ENCODE measurements around the gene SLC49A3. TPM values are rescaled to one million over a fixed set of nuclear protein-coding genes. Genes with fewer than 3 reads are reported as not detected.

The SLC49A3 gene
- total RNA-seq, 1 donor, result 3.9 TPM

DNA sequence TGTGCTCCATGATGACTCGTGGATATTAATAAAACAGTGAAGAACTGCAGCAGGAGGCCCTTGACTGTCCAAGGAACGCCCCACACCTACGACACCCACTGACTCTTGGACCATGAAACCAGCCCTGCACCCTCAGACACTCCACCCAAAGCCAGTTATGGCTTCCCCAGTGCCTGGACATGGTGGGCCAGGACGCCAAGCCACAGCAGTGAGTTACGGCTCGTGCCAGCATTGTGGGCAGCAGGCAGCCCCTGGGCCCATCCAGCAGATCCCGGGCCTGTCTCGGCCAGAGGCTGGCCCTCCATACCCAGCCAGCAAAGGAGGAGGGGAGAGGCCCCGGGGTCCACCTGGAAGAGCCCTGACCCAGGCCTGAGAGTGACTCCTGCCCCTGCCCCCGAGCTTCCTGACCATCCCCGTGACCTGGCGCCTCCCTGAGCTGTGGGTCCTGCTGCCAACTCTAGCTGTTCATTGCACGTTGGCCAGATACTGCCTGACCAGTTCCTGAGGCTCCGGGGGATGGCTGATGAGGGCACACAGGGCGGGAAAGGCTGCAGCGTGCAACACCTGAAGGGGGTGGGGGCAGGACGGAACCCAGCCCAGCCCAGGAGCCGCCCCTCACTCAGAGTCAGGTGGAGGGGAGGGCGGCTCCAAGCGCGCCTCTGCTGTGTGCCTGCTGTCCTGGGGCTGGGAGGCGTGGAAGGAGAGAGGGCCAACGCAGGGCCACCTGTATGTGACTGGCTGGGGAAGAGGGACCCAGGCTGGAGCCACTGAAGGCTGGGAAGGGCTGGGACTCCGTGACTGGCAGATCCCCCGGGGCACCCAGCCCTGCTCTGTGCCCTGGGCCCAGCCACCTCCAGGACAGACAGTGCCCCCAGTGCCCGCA, 739 bp downstream of the SLC49A3 start:
- TF ChIP-seq, protein P1, sequence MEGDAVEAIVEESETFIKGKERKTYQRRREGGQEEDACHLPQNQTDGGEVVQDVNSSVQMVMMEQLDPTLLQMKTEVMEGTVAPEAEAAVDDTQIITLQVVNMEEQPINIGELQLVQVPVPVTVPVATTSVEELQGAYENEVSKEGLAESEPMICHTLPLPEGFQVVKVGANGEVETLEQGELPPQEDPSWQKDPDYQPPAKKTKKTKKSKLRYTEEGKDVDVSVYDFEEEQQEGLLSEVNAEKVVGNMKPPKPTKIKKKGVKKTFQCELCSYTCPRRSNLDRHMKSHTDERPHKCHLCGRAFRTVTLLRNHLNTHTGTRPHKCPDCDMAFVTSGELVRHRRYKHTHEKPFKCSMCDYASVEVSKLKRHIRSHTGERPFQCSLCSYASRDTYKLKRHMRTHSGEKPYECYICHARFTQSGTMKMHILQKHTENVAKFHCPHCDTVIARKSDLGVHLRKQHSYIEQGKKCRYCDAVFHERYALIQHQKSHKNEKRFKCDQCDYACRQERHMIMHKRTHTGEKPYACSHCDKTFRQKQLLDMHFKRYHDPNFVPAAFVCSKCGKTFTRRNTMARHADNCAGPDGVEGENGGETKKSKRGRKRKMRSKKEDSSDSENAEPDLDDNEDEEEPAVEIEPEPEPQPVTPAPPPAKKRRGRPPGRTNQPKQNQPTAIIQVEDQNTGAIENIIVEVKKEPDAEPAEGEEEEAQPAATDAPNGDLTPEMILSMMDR (IDR thresholded peaks at IDR 0.05; ENCODE audit: insufficient read depth, low read depth, low read length), result no peak
- H3K4me3 ChIP-seq (ENCODE audit: low read depth, low read length), result peak overlapping the region; percentile 46
- DNase-seq (ENCODE audit: low read depth), result no peak

DNA sequence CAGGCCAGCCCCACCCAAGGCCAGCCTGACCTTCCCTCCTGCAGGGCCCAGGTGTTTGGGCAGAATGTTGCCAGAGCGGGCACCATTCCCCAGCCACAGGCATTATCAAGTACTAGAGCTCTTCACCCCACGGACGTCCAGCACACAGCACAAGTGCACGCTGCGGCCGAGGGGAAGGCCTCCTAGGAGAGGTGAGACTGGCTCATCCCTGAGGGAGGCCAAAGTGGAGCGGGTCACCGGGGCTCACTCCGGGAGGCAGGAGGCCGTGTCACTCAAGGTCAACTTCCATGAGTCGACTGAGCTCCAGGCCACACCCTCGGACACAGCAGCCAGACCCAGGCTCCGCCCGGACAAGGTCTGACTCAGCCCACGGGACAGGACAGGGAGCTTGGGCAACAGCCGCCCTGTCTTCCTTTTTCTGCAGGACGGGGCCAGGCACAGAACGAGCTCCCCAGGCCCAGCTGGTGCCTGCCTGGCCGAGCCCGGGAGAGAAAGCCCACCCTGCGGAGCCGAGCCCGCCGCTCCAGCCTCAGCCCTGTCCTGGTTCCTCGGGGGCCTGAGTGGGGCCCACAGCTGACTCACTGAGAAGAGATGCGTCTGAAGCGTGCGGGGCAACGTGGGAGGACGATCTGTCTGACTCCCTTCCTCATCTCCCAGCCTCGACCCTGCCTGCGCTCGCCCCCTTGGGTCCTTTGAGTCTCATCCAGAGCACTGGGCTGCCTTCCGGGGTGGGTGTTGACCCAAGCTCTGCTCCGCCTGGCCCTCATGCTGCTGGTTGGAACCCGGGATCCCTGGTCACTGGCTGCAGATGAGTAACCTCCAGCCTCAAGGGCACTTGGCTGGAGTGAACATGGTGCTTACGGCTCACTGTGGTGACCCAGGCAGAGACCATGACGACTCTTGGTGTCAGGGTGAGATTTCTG, 1.6 kb downstream of the SLC49A3 start:
- TF ChIP-seq, protein P1 (IDR thresholded peaks at IDR 0.05; ENCODE audit: insufficient read depth, low read depth, low read length), result no peak
- H3K4me3 ChIP-seq (ENCODE audit: low read depth, low read length), result peak overlapping the region; percentile 21
- peak; percentile 92 for DNase-seq (ENCODE audit: low read depth)

DNA sequence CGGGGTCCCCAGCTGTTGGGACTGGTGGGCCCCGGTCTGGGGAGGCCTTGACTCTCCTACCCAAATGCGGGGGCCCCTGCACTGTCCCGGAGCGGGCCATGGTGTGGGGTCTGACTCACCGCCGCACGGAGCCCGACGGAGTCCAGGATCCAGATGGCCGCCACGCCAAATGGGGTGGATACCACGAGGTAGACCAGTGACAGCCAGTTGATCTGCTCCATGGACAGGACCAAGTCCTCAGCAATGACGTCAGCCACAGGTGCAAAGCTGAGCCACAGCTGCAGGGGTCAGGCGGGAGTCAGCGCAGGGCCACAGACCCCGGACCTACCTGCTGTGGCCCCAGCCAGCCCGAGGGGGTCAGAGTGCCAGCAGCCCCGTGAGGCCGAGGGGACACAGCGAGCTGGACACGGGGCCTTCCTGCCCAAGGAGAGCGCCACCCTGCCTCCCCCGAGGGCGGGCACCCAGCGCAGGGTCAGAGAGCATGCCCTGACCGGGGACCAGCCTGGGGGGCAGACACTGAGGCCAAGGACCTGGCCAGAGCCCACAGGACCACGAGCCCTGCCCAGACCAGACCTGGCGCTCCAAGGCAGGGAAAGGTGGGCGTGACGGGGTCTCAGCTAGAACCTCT, 2.4 kb downstream of the SLC49A3 start:
- DNase-seq (ENCODE audit: low read depth), result no peak
- no peak overlapping the region for H3K4me3 ChIP-seq (ENCODE audit: low read depth, low read length)
- TF ChIP-seq, protein P1 (IDR thresholded peaks at IDR 0.05; ENCODE audit: insufficient read depth, low read depth, low read length), result no peak

DNA sequence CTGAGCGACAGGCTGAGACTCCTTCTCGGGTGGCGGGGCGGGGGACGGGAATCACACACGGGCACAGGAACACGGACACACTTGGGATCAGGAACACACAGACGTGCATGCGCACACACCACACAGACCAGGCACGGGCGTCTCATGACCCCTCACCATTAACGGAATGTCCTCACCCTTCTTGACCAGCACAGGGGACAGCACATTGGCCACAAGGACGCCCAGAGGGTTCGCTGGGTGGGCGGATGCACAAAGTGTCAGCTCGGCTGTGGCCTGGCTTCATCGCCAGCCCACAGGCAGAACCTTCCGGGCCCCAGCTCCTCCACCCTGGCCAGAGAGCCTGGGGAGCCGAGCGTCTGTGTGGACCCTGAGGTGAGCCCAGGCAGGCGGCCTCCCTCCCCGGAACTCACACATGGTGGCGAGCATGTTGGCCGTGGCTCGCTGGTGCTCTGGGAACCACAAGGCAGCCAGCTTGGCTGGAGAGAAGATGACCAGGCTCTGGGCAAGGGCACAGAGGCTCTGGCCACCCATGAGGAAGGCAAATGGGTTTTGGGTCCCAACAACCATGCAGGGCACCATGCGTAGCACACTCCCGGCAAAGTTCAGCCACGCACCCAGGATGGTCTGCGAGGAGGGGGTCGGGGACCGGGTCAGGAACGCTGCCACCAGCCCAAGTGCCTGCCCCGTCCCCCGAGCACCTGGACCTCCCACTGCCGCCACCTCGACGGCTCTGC, 3.1 kb downstream of the SLC49A3 start:
- no peak overlapping the region for H3K4me3 ChIP-seq (ENCODE audit: low read depth, low read length)
- no peak for DNase-seq (ENCODE audit: low read depth)
- TF ChIP-seq, protein P1 (IDR thresholded peaks at IDR 0.05; ENCODE audit: insufficient read depth, low read depth, low read length), result no peak

DNA sequence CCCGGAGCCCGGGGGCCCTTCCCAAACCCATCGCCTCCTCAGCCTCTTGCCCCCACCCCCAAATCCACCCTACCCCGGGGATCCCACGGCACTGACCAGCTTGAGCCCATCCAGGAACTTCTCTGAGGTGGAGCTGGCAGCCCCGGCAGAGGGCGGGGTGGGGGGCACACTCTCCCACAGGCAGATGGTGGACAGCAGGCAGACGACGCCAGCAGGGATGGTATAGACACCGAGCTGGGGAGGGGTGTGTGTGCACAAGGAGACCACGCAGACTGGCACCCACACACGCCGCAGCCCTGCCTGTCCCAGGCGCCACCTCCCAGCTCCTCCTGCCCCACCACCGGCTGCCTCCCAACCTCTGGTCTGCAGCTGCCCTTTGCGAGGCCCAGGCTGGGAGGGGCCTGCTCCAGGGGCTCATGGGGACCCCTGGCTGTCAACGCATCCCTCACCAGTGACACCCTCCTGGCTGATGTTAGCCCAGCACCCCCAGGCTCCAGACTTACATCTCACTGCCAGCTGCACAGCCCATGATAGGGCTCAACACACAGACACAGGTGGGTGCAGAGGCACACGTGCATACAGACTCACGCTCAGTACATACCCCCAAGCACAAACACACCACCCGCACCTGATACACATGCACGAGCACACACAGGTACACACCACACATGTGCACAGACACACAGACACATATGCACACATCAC, 4.2 kb downstream of the SLC49A3 start:
- no peak overlapping the region for H3K4me3 ChIP-seq (ENCODE audit: low read depth, low read length)
- TF ChIP-seq, protein P1 (IDR thresholded peaks at IDR 0.05; ENCODE audit: insufficient read depth, low read depth, low read length), result no peak
- DNase-seq (ENCODE audit: low read depth), result no peak

Data from fibroblast of villous mesenchyme (primary cell).